ENCODE measurements around the gene CLEC4F. TPM values are rescaled to one million over a fixed set of nuclear protein-coding genes. Genes with fewer than 3 reads are reported as not detected.
A peak's percentile ranks its signal among the peaks of the same experiment; 100 is the strongest.

The CLEC4F gene
- total RNA-seq, 4 donors from 2014 or later: 1.4 TPM; not detected in 3

DNA sequence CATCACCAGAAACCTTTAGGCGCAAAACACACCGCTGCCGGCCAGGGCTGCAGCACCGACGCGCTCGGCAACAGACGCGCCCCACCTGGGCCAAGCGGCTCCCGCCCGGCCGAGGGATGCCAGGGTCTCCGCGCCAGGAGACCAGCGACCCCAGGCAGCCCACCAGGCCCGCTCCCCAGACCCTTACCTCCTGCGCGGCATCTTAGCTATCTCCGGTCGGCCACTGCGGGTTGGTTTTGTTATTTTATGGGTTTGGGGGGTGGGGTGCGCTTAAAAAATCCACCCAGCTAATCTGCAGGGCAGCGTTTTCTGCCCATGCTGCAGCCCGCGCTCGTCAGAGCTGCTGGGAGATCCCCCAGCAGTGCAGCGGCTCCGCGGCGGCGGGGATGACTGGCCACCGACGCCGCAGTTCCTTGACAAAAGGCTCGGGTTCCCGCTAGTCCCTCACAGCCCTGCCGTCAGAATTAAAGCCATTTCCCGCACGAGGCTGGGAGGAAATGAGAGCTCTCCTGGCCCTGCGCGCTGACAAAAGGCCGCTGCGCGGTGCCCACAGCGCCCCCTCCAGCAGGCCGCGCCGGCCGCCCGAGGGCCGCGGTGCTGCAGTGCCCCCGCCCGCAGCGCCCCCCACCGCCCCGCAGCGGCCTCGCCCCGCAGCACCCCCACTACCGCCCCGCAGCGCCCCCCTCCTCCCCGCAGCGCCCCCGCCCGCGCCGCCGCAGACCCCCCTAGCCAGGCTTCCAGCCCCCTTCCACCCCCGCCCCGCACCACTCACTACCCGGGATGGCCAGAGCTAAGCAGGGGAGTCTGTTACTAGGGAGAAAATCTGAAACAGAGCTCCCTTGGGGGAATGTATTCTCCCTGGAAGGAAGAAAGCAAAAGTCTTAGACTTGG is 52.5 kb downstream of the CLEC4F start, which contains the start of gene ADD2:
TSS of gene ADD2 (minus strand) at position 502 of the 891 bp plus-strand sequence. CDS start 61,792 bp downstream, outside the sequence.
- no peaks in the 10 kb centered on the region for H3K9me3 ChIP-seq
- H3K27ac ChIP-seq: no peak within 1 kb of the TSS
- WGBS, 2 donors: 0 to 2% methylated on average over 13 to 22 of the region's 74 CpGs
- H3K4me3 ChIP-seq (replicated peaks in 1 of 3): peak within 1 kb of the TSS in 2 of 3 donors; percentile 32 to 43
- peaks cover 9 to 11% of the 10 kb centered on the region in 2 donors for H3K4me1 ChIP-seq
- intact Hi-C loops (cut with DNase I): no loop called here
- no peaks in the 10 kb centered on the region for H3K36me3 ChIP-seq
- peak; percentile 26 to 29 for DNase-seq
- peak in 2 of 6 experiments; percentile 13 to 42 for TF ChIP-seq CTCF (IDR thresholded peaks at IDR 0.05)
- TF ChIP-seq POLR2A (IDR thresholded peaks at IDR 0.05): peak in 1 of 2 donors; percentile 25
- no peaks in the 10 kb centered on the region for H3K27me3 ChIP-seq

GRCh38 chr2:70767079-70767698 is 53.2 kb downstream of the CLEC4F start:
- Histone ChIP-seq H3K4me1 (peaks cover 9 to 11% of the 10 kb centered on the region in 2 donors), H3K9me3 (no peaks in the 10 kb centered on the region), H3K36me3 (no peaks in the 10 kb centered on the region), H3K4me3 (replicated peaks in 1 of 3) (peak overlapping the region in 2 of 3 donors; percentile 32 to 43), H3K27me3 (no peaks in the 10 kb centered on the region), H3K27ac (no peak overlapping the region)
- intact Hi-C loops (cut with DNase I): no loop called here
- 4 to 6% methylated on average over 7 to 11 of the region's 51 CpGs for WGBS, 2 donors
- TF ChIP-seq CTCF (IDR thresholded peaks at IDR 0.05) (no peak), POLR2A (IDR thresholded peaks at IDR 0.05) (no peak)
- DNase-seq: peak; percentile 3 to 7

- intact Hi-C loops (cut with DNase I): no loop called here
- no peak for DNase-seq
- Histone ChIP-seq H3K4me1 (peaks cover 9 to 11% of the 10 kb centered on the region in 2 donors), H3K36me3 (no peaks in the 10 kb centered on the region), H3K27ac (no peak overlapping the region), H3K27me3 (no peaks in the 10 kb centered on the region), H3K4me3 (replicated peaks in 1 of 3) (peak overlapping the region in 1 of 3 donors; percentile 43), H3K9me3 (no peaks in the 10 kb centered on the region)
- no peak for TF ChIP-seq CTCF (IDR thresholded peaks at IDR 0.05)
- WGBS, 2 donors: 50 to 58% methylated on average over 7 of the region's 7 CpGs
Measured at GRCh38 chr2:70766357-70767078, 53.9 kb downstream of the CLEC4F start.

GRCh38 chr2:70765507-70765906 is 54.9 kb downstream of the CLEC4F start:
- H3K27me3 ChIP-seq: no peaks in the 10 kb centered on the region
- intact Hi-C loops (cut with DNase I): no loop called here

More at GRCh38 chr2:70765507-70765906, 54.9 kb downstream of the CLEC4F start:
- H3K4me1 ChIP-seq: peaks cover 9 to 11% of the 10 kb centered on the region in 2 donors
- DNase-seq: no peak
- no peaks in the 10 kb centered on the region for H3K9me3 ChIP-seq
- no peak overlapping the region for H3K4me3 ChIP-seq (replicated peaks in 1 of 3)
- no peaks in the 10 kb centered on the region for H3K36me3 ChIP-seq
- 92 to 95% methylated on average over 7 of the region's 7 CpGs for WGBS, 2 donors
- H3K27ac ChIP-seq: no peak overlapping the region
- TF ChIP-seq POLR2A (IDR thresholded peaks at IDR 0.05) (no peak), CTCF (IDR thresholded peaks at IDR 0.05) (no peak)
